ENCODE measurements around the gene PA2G4.

Gene PA2G4

DNA sequence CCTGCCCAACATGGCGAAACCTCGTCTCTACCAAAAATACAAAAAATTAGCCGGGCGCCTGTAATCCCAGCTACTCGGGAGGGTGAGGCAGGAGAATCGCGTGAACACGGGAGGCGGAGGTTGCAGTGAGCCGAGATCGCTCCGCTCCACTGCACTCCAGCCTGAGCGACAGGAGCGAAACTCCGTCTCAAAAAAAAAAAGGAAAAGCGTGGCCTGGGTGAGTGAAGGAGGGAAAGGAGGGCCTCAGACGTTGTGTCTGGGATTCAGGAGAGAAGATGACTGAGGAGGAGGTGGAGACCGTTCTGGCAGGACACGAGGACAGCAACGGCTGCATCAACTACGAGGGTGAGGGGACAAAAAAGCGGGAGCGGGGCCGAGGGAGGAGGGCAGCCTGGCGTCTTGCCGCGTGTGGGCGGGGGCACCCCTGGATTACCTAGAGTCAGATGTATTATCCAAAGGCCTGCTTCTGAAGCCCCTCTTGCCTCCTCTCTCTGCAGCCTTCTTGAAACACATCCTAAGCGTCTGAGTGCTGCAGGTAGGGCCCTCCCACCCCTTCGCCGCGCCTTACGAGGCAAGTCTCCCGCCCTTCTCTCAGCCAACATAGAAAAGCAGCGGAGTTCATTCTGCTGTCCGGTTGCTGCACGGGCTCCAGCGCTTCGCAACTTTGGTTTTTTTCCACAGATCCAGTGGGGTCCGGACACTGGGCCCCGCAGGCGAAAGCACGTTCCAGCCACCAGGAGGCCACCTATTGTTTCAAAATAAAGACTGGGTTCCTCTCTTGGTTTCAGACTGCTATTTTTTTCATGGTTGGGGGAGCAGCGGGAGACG lies 53.1 kb downstream of the PA2G4 start:
- no peaks in the 10 kb centered on the region for H3K27me3 ChIP-seq
- peaks cover 32 to 41% (median 32%) of the 10 kb centered on the region in 3 donors for H3K36me3 ChIP-seq
- H3K9me3 ChIP-seq, result no peaks in the 10 kb centered on the region
- H3K4me1 ChIP-seq, result peaks cover 0 to 43% (median 33%) of the 10 kb centered on the region in 4 donors
- intact Hi-C loops (cut with DNase I; ENCODE audit: low total_unique reads), result no loop called here
- peak; percentile 78 to 90 for DNase-seq
- TF ChIP-seq, protein P1, sequence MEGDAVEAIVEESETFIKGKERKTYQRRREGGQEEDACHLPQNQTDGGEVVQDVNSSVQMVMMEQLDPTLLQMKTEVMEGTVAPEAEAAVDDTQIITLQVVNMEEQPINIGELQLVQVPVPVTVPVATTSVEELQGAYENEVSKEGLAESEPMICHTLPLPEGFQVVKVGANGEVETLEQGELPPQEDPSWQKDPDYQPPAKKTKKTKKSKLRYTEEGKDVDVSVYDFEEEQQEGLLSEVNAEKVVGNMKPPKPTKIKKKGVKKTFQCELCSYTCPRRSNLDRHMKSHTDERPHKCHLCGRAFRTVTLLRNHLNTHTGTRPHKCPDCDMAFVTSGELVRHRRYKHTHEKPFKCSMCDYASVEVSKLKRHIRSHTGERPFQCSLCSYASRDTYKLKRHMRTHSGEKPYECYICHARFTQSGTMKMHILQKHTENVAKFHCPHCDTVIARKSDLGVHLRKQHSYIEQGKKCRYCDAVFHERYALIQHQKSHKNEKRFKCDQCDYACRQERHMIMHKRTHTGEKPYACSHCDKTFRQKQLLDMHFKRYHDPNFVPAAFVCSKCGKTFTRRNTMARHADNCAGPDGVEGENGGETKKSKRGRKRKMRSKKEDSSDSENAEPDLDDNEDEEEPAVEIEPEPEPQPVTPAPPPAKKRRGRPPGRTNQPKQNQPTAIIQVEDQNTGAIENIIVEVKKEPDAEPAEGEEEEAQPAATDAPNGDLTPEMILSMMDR (IDR thresholded peaks at IDR 0.05), result peak; percentile 60 to 83
- H3K4me3 ChIP-seq, result peak overlapping the region; percentile 77 to 93
- H3K27ac ChIP-seq, result peak overlapping the region; percentile 95 to 99

DNA sequence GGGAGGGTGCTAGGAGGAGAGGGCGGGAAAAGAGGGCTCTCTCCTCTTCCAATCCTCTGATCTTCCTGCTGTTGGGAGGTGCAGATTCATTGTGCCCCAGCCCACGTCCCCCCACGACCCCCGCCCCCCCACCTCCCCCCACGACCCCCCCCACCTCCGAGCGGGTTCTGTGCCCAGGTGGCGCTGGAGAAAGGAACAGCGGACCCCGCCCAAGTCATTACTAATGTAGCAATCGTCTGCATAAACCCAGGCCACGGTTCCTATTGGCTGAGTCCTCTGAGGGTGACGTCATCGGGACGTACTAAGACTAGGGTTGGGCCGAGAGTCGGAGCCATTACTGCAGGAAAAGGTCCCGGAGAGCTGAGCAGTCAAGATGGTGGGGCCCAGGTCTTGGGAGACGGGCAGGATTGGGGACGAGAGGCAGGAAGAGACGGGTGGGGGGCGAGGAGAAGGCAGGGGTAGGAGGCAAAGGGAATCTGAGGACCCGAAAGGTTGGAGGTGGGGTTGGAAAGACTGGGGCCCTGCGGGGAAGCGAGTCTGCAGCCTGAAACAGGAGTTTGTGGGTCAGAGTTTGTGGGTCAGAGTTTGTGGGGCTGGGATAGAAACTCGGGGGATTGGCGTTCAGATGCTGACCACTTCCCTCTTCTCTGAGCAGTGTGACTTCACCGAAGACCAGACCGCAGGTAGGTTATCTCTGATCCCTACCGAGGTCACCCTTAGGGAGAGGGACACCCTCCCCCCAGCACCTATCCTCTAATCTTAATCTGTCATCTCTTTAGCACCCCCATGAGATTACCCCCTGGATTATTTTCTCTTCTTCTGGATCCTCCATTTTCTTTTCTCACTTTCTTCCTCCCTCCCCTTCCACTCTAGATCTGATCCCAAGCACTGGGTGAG lies 53.9 kb downstream of the PA2G4 start, which contains the start of gene MYL6:
Gene MYL6 (plus strand): TSS at position 331 of the 897 bp plus-strand sequence. CDS start 43 bp downstream, at position 374.
- Histone ChIP-seq H3K9me3 (no peaks in the 10 kb centered on the region), H3K4me3 (peak within 1 kb of the TSS; percentile 77 to 93), H3K4me1 (peaks cover 0 to 40% (median 30%) of the 10 kb centered on the region in 4 donors), H3K27ac (peak within 1 kb of the TSS; percentile 95 to 99), H3K36me3 (peaks cover 38 to 50% (median 40%) of the 10 kb centered on the region in 3 donors), H3K27me3 (no peaks in the 10 kb centered on the region)
- TF ChIP-seq, protein P1 (IDR thresholded peaks at IDR 0.05), result peak in 1 of 2 experiments; percentile 6
- intact Hi-C loops (cut with DNase I; ENCODE audit: low total_unique reads), result no loop called here
- DNase-seq, result peak; percentile 98 to 99

- intact Hi-C loops (cut with DNase I; ENCODE audit: low total_unique reads), result no loop called here
- peaks cover 45 to 57% (median 47%) of the 10 kb centered on the region in 3 donors for H3K36me3 ChIP-seq
These were observed 54.6 kb downstream of the PA2G4 start for GRCh38 chr12:56158926-56159461.

DNA sequence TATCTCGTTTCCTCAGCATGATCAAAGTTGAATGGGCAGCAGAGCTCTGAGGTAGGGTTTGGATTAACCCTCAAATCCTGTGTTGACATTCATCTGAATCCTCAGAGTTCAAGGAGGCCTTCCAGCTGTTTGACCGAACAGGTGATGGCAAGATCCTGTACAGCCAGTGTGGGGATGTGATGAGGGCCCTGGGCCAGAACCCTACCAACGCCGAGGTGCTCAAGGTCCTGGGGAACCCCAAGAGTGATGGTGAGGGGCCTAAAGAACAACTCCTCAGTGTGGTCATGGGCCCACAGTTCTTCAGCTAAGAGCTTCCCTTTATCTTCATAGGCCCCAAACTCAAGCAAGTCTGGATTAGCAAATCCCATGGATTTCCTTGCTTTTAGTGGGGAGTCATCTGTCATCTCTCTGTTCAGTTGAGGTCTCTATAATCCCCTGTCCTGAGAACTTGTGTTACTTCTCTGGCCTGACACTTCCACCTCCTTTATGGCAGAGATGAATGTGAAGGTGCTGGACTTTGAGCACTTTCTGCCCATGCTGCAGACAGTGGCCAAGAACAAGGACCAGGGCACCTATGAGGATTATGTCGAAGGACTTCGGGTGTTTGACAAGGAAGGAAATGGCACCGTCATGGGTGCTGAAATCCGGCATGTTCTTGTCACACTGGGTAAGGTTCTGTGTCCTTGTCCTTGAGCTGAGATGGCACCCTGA lies 55.3 kb downstream of the PA2G4 start:
- intact Hi-C loops (cut with DNase I; ENCODE audit: low total_unique reads), result loop anchor here (5.0 kb wide), 1 partner anchor 32 kb away; the partner anchor contains the start of gene ESYT1
- Histone ChIP-seq H3K9me3 (no peaks in the 10 kb centered on the region), H3K27ac (peak overlapping the region; percentile 95 to 99), H3K4me3 (peak overlapping the region; percentile 77 to 93), H3K36me3 (peaks cover 51 to 64% (median 53%) of the 10 kb centered on the region in 3 donors), H3K27me3 (no peaks in the 10 kb centered on the region), H3K4me1 (peaks cover 0 to 40% (median 29%) of the 10 kb centered on the region in 4 donors)
- DNase-seq, result no peak
- TF ChIP-seq, protein P1 (IDR thresholded peaks at IDR 0.05), result no peak

More at GRCh38 chr12:56158926-56159461, 54.6 kb downstream of the PA2G4 start:
- Histone ChIP-seq H3K27me3 (no peaks in the 10 kb centered on the region), H3K9me3 (no peaks in the 10 kb centered on the region), H3K4me3 (peak overlapping the region; percentile 77 to 93), H3K27ac (peak overlapping the region; percentile 95 to 99), H3K4me1 (peaks cover 0 to 40% (median 29%) of the 10 kb centered on the region in 4 donors)
- DNase-seq, result peak; percentile 94 to 95
- TF ChIP-seq, protein P1 (IDR thresholded peaks at IDR 0.05), result no peak

Measured in tibial artery (tissue), 4 donors.